SK-N-SH (cell line): ENCODE results near the gene GRK5. TPM values are rescaled to one million over a fixed set of nuclear protein-coding genes. Genes with fewer than 3 reads are reported as not detected.

Source experiments
- CTCF ChIA-PET: fragments of 300-600, 350-600 bp; formaldehyde crosslinking; extraction: SDS; loops from one replicate; lab custom pipeline; 2021; lab: Yijun Ruan, JAX
- POLR2A ChIA-PET: fragments of 350-600 bp; sonication (Branson Sonifier 250); formaldehyde crosslinking; extraction: SDS; loops from one replicate; lab custom pipeline; 2020; ENCODE audit warnings: antibody characterized with exemption, inconsistent platforms; lab: Yijun Ruan, JAX
- DNase-seq: peaks from one replicate; pipeline ENCODE4 v3.0.0; 2012
- H2AFZ ChIP-seq: fragments of 200-600 bp; sonication (generic); 2 replicates; pipeline ENCODE4 v1.8.1; 2016; ENCODE audit warnings: antibody characterized with exemption, mild to moderate bottlenecking, low read depth
- H3F3A ChIP-seq: fragments of 200-600 bp; sonication (generic); replicated peaks from 2 replicates; pipeline ENCODE3; 2016; ENCODE audit warnings: antibody characterized with exemption, mild to moderate bottlenecking; ENCODE audit not compliant: insufficient read depth
- H3K27ac ChIP-seq, 2 experiments: fragments of 200-500 bp in 1 of 2; fragments of 200-600 bp in 1 of 2; sonication (Bioruptor generic) in 1 of 2; sonication (generic), shearing (Covaris generic) in 1 of 2; 2 replicates each; pipeline versions ENCODE4 v1.5.1 to v1.6.1; 2014 to 2016; ENCODE audit warnings: low read depth in 2 of 2, inconsistent platforms in 1 of 2, low read length in 1 of 2, mild to moderate bottlenecking in 1 of 2, mixed read lengths in 1 of 2
- H3K27me3 ChIP-seq: fragments of 200-600 bp; sonication (generic), shearing (Covaris generic); 2 replicates; pipeline ENCODE4 v1.6.1; 2016; ENCODE audit warnings: mixed run types; ENCODE audit not compliant: insufficient read depth
- H3K36me3 ChIP-seq, 2 experiments: fragments of 200-500 bp in 1 of 2; fragments of 200-600 bp in 1 of 2; sonication (Bioruptor generic) in 1 of 2; sonication (generic) in 1 of 2; replicated peaks in 1 of 2; 2 replicates each; pipeline versions ENCODE3 to v1.5.1; 2014 to 2016; ENCODE audit warnings: low read length in 1 of 2, mild to moderate bottlenecking in 1 of 2; ENCODE audit not compliant: insufficient read depth in 2 of 2, control insufficient read depth in 1 of 2
- H3K4me1 ChIP-seq, 2 experiments: fragments of 200-500 bp in 1 of 2; fragments of 200-600 bp in 1 of 2; sonication (Bioruptor generic) in 1 of 2; sonication (generic), shearing (Covaris generic) in 1 of 2; 2 replicates each; pipeline versions ENCODE4 v1.5.1 to v1.6.1; 2014 to 2016; ENCODE audit warnings: low read depth in 1 of 2, low read length in 1 of 2, mixed run types in 1 of 2; ENCODE audit not compliant: insufficient read depth in 2 of 2, control insufficient read depth in 1 of 2
- H3K4me2 ChIP-seq: fragments of 200-600 bp; sonication (generic), shearing (Covaris generic); 2 replicates; pipeline ENCODE4 v1.6.1; 2017; ENCODE audit warnings: mixed run types
- H3K4me3 ChIP-seq, 2 experiments: fragments of 200-500 bp in 1 of 2; fragments of 200-600 bp in 1 of 2; sonication (Bioruptor generic) in 1 of 2; sonication (generic), shearing (Covaris generic) in 1 of 2; 2 replicates each; pipeline versions ENCODE4 v1.5.1 to v1.8.1; 2014 to 2016; ENCODE audit warnings: low read depth in 2 of 2, inconsistent platforms in 1 of 2, low read length in 1 of 2, mild to moderate bottlenecking in 1 of 2, mixed read lengths in 1 of 2, moderate library complexity in 1 of 2
- H3K79me2 ChIP-seq: fragments of 200-600 bp; sonication (generic); 2 replicates; pipeline ENCODE4 v1.8.1; 2017; ENCODE audit warnings: mild to moderate bottlenecking; ENCODE audit not compliant: insufficient read depth
- H3K9ac ChIP-seq: fragments of 200-600 bp; sonication (generic); 2 replicates; pipeline ENCODE4 v1.6.1; 2017; ENCODE audit warnings: mixed run types
- H3K9me2 ChIP-seq: fragments of 200-600 bp; sonication (generic); 2 replicates; pipeline ENCODE4 v1.6.1; 2017; ENCODE audit warnings: mixed run types
- H3K9me3 ChIP-seq: fragments of 200-600 bp; sonication (generic); 2 replicates; pipeline ENCODE4 v1.6.1; 2017; ENCODE audit warnings: mixed run types, mild to moderate bottlenecking, moderate library complexity
- H4K20me1 ChIP-seq: fragments of 200-600 bp; sonication (generic); 2 replicates; pipeline ENCODE4 v1.6.1; 2017; ENCODE audit warnings: mild to moderate bottlenecking, mixed run types; ENCODE audit not compliant: insufficient read depth
- CHD2 ChIP-seq: fragments of 150-350 bp; IDR thresholded peaks from 2 replicates; pipeline ENCODE4 v1.6.1; 2018; ENCODE audit warnings: low read length; ENCODE audit not compliant: partially characterized antibody
- EP300 ChIP-seq, 2 experiments: IDR thresholded peaks; 2 replicates each; pipeline versions ENCODE4 v1.4.0 to v1.6.1; 2012; ENCODE audit warnings: borderline replicate concordance in 1 of 2, low read depth in 1 of 2, low read length in 1 of 2
- FOXM1 ChIP-seq: IDR thresholded peaks from 2 replicates; pipeline ENCODE4 v1.4.0; 2012; ENCODE audit warnings: low read depth, mild to moderate bottlenecking
- MEF2A ChIP-seq: IDR thresholded peaks from 2 replicates; pipeline ENCODE4 v1.4.0; 2012; ENCODE audit warnings: low read depth, borderline replicate concordance
- NFIC ChIP-seq: IDR thresholded peaks from 2 replicates; pipeline ENCODE4 v1.4.0; 2012; ENCODE audit warnings: borderline replicate concordance
- PBX3 ChIP-seq: IDR thresholded peaks from 2 replicates; pipeline ENCODE4; 2012
- RAD21 ChIP-seq: IDR thresholded peaks from 2 replicates; pipeline ENCODE4 v1.6.1; 2012; ENCODE audit warnings: mild to moderate bottlenecking, low read length
- REST ChIP-seq: IDR thresholded peaks from 2 replicates; pipeline ENCODE4 v1.6.1; 2012; ENCODE audit warnings: mild to moderate bottlenecking, low read depth, low read length, moderate library complexity
- RFX5 ChIP-seq: IDR thresholded peaks from 2 replicates; pipeline ENCODE4 v1.6.1; 2012; ENCODE audit warnings: mild to moderate bottlenecking, improper control_type of control experiment, low read length
- SIN3A ChIP-seq: IDR thresholded peaks from 2 replicates; pipeline ENCODE4 v1.6.1; 2012; ENCODE audit warnings: low read depth, mild to moderate bottlenecking, low read length, moderate library complexity, borderline replicate concordance
- ZBTB33 ChIP-seq: IDR thresholded peaks from 2 replicates; pipeline ENCODE4 v1.4.0; 2012; ENCODE audit warnings: low read depth, borderline replicate concordance
- WGBS: methylation state at CpG from one replicate; pipeline ENCODE4 v1.1.6; 2017; ENCODE audit warnings: low lambda C conversion rate; 5-methylcytosine and 5-hydroxymethylcytosine counted together
- polyA plus RNA-seq, 3 experiments: library from polyadenylated mRNA; depleted of rRNA; stranded (reverse); fragments of >200 nt; gene quantifications; 2 replicates each; pipeline ENCODE4 v1.2.3, GENCODE V29; 2012

Gene GRK5
- polyA plus RNA-seq, 1 of the 3 experiments (the other 2 are of a cell fraction): 12.1 TPM

GRCh38 chr10:119497243-119497642 is 289.9 kb downstream of the GRK5 start:
- H4K20me1 ChIP-seq: no peaks in the 10 kb centered on the region
- TF ChIP-seq PBX3: no peak
- TF ChIP-seq SIN3A: no peak
- no peak for TF ChIP-seq ZBTB33
- no peak for TF ChIP-seq EP300 (IDR thresholded peaks at IDR 0.05; ENCODE audit: borderline replicate concordance in 1 of 2, low read depth in 1 of 2, low read length in 1 of 2)
- TF ChIP-seq NFIC: no peak
- TF ChIP-seq MEF2A: no peak
- TF ChIP-seq RFX5: no peak
- no peak for TF ChIP-seq CHD2
- CTCF ChIA-PET: interaction anchor here (0.9 to 1.3 kb wide), 2 partner anchors 290 to 298 kb away, joined by 3 to 4 read pairs; partner anchors contain the start of gene GRK5
- POLR2A ChIA-PET: no interaction called here
- H3K4me3 ChIP-seq: no peak overlapping the region
- no peak for DNase-seq
- no peaks in the 10 kb centered on the region for H3K9me3 ChIP-seq
- no peaks in the 10 kb centered on the region for H3K79me2 ChIP-seq
- H3K4me2 ChIP-seq: no peak overlapping the region
- H3K27me3 ChIP-seq: no peaks in the 10 kb centered on the region
- no peak overlapping the region for H3K9ac ChIP-seq
- H3F3A ChIP-seq: no peaks in the 10 kb centered on the region
- H3K9me2 ChIP-seq: no peaks in the 10 kb centered on the region
- no peaks in the 10 kb centered on the region for H3K4me1 ChIP-seq
- no peak overlapping the region for H3K27ac ChIP-seq
- 98% methylated on average over 9 of the region's 9 CpGs for WGBS
- no peak overlapping the region for H2AFZ ChIP-seq
- H3K36me3 ChIP-seq: peaks cover 0 to 3% of the 10 kb centered on the region in 2 experiments

- DNase-seq: no peak
- H3K27ac ChIP-seq: no peak overlapping the region
- POLR2A ChIA-PET: no interaction called here
- H3K79me2 ChIP-seq: no peaks in the 10 kb centered on the region
- H3K9ac ChIP-seq: no peak overlapping the region
- no peaks in the 10 kb centered on the region for H4K20me1 ChIP-seq
- H3F3A ChIP-seq: no peaks in the 10 kb centered on the region
- no peaks in the 10 kb centered on the region for H3K9me2 ChIP-seq
- CTCF ChIA-PET: interaction anchor here (1.2 to 1.8 kb wide), 4 partner anchors 9 to 293 kb away, joined by 3 to 8 read pairs (median 4); partner anchors contain the start of gene RGS10
- H3K27me3 ChIP-seq: no peaks in the 10 kb centered on the region
- no peak overlapping the region for H3K4me2 ChIP-seq
- H2AFZ ChIP-seq: no peak overlapping the region
- no peaks in the 10 kb centered on the region for H3K4me1 ChIP-seq
- TF ChIP-seq FOXM1: no peak
- no peak for TF ChIP-seq RAD21
- TF ChIP-seq REST: no peak
- TF ChIP-seq, all 33 proteins: peak for 0
- Histone ChIP-seq H3K4me3 (no peak overlapping the region), H3K36me3 (peaks cover 0 to 6% of the 10 kb centered on the region in 2 experiments), H3K9me3 (no peaks in the 10 kb centered on the region)
- WGBS: 95% methylated on average over 11 of the region's 11 CpGs
These were observed 291.7 kb downstream of the GRK5 start for GRCh38 chr10:119498889-119499676.
